Left lung (tissue), 10 donors: ENCODE data around the gene TMEM45B. TPM values are rescaled to one million over a fixed set of nuclear protein-coding genes. Genes with fewer than 3 reads are reported as not detected.

Experiments used
- ATAC-seq: fragments of 200-7000 bp; cut with Tn5 transposase; one replicate; pipeline ENCODE4 v1.9.1; 2020; ENCODE audit warnings: moderate library complexity
- DNase-seq, 4 donors: peaks; one replicate each; pipeline ENCODE4 v3.0.0-alpha.2; 2013 to 2020
- H3K27ac ChIP-seq, 2 donors: fragments of 200-600 bp; sonication (generic) in 1 of 2; one replicate each; pipeline versions ENCODE4 v1.5.0 to v1.8.0; 2020 to 2021
- H3K27me3 ChIP-seq, 2 donors: fragments of 200-600 bp; sonication (generic) in 1 of 2; one replicate each; pipeline versions ENCODE4 v1.5.0 to v1.8.0; 2020 to 2021
- H3K36me3 ChIP-seq, 2 donors: fragments of 200-600 bp; sonication (generic) in 1 of 2; one replicate each; pipeline versions ENCODE4 v1.5.0 to v1.8.0; 2020 to 2021
- H3K4me1 ChIP-seq, 2 donors: fragments of 200-600 bp; one replicate each; pipeline ENCODE4 v1.8.0; 2021
- H3K4me3 ChIP-seq, 2 donors: fragments of 200-600 bp; sonication (generic) in 1 of 2; one replicate each; pipeline versions ENCODE4 v1.5.0 to v1.8.0; 2020 to 2021; ENCODE audit warnings: mild to moderate bottlenecking in 1 of 2
- H3K9me3 ChIP-seq, 2 donors: fragments of 200-600 bp; sonication (generic) in 1 of 2; one replicate each; pipeline versions ENCODE4 v1.5.0 to v1.8.0; 2020 to 2021
- intact Hi-C, 2 donors: fragments of 100-400 bp; cut with DNase I; formaldehyde crosslinking; loops; one replicate each; pipeline versions ENCODE4 v1.11.2 to v1.14.2; 2022
- polyA plus RNA-seq, 6 donors: library from polyadenylated mRNA; unstranded; fragments of 120-200 nt; gene quantifications; one replicate each; pipeline ENCODE4 v1.2.1, GENCODE V29; 2013; ENCODE audit not compliant: insufficient read length in 6 of 6
- total RNA-seq, 2 donors: library from RNA; stranded (reverse); fragmentation: NEBNext Ultra II Directional; extraction: Animal tissue kit (Norgen Biotek cat#: 25700); gene quantifications; one replicate each; pipeline ENCODE4 v1.2.1, GENCODE V29; 2021
- TF ChIP-seq, protein P1 (sequence below), 2 donors: fragments of 200-600 bp; sonication (generic) in 1 of 2; IDR thresholded peaks; one replicate each; pipeline versions ENCODE4 v1.5.0 to v1.8.0; 2021; ENCODE audit warnings: antibody characterized with exemption in 2 of 2
- donor health status: DM: no; HTN: yes; CAD: no.
- donor health status: DM: no; HTN: no; CAD: no.

TMEM45B gene
- total and polyA plus RNA-seq, 8 donors: 2.0 to 24.3 (median 2.7) TPM

DNA sequence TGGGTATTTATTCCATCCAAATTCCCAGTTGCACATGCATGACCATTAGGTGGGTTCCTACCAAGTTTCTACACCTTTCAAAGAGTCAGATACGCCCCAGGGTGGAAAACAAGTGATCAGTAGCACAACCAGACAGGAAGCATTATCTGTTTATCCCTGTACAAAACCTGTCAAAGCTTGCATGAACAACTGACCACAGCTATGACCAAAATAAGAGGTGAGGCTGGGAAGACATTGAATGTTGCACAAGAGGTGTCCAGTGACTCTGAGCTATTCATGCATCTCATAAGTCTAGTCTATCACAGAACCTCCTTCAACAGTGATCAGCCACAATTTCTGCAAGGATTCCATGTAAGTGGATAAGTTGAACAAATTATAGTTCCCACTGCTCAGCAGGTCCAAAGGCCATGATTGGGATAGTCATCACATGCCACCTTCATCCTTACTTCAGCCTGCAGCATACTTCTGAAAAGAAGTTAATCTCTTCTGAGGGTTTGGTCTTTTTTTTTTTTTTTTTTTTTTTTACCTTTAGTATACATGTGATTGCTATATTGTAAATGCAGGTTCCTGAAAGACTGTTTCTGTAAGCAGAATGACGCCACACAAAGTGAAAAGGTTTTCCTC, 28.0 kb upstream of the TMEM45B start:
- intact Hi-C loops: no loop called here
- Histone ChIP-seq H3K36me3 (no peaks in the 10 kb centered on the region), H3K9me3 (no peaks in the 10 kb centered on the region), H3K4me1 (no peaks in the 10 kb centered on the region), H3K27ac (no peak overlapping the region), H3K4me3 (no peak overlapping the region), H3K27me3 (no peaks in the 10 kb centered on the region)
- DNase-seq: no peak
- TF ChIP-seq, protein P1, sequence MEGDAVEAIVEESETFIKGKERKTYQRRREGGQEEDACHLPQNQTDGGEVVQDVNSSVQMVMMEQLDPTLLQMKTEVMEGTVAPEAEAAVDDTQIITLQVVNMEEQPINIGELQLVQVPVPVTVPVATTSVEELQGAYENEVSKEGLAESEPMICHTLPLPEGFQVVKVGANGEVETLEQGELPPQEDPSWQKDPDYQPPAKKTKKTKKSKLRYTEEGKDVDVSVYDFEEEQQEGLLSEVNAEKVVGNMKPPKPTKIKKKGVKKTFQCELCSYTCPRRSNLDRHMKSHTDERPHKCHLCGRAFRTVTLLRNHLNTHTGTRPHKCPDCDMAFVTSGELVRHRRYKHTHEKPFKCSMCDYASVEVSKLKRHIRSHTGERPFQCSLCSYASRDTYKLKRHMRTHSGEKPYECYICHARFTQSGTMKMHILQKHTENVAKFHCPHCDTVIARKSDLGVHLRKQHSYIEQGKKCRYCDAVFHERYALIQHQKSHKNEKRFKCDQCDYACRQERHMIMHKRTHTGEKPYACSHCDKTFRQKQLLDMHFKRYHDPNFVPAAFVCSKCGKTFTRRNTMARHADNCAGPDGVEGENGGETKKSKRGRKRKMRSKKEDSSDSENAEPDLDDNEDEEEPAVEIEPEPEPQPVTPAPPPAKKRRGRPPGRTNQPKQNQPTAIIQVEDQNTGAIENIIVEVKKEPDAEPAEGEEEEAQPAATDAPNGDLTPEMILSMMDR (IDR thresholded peaks at IDR 0.05): no peak
- no peak for ATAC-seq

- Histone ChIP-seq H3K27me3 (no peaks in the 10 kb centered on the region), H3K4me3 (no peak overlapping the region), H3K27ac (no peak overlapping the region), H3K4me1 (no peaks in the 10 kb centered on the region), H3K36me3 (no peaks in the 10 kb centered on the region), H3K9me3 (no peaks in the 10 kb centered on the region)
- no peak for DNase-seq
- TF ChIP-seq, protein P1 (IDR thresholded peaks at IDR 0.05): no peak
- intact Hi-C loops: no loop called here
- ATAC-seq: no peak
These were observed 27.4 kb upstream of the TMEM45B start for GRCh38 chr11:129788278-129788677.

GRCh38 chr11:129790106-129790505, 25.5 kb upstream of the TMEM45B start:
- DNase-seq (no peak), ATAC-seq (no peak)
- Histone ChIP-seq H3K27ac (no peak overlapping the region), H3K4me3 (no peak overlapping the region), H3K36me3 (no peaks in the 10 kb centered on the region), H3K4me1 (no peaks in the 10 kb centered on the region), H3K9me3 (peaks cover 0 to 3% of the 10 kb centered on the region in 2 donors), H3K27me3 (no peaks in the 10 kb centered on the region)
- TF ChIP-seq, protein P1 (IDR thresholded peaks at IDR 0.05): no peak
- intact Hi-C loops: no loop called here

DNA sequence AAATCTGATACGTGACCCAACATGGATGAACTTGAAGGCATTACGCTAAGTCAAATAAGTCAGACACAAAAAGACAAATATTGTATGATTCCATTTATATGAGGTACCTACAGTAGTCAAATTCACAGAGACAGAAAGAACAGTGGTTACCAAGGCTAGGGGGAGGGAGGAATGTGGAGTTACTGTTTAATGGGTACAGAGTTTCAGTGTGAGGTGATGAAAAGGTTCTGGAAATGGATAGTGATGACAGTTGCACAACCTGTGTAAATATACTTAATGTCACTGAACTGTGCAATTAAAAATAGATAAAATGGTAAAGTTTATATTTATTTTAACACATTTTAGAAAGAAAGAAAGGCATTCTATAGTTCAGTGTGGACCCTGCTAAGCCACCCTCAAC, 24.1 kb upstream of the TMEM45B start:
- no peaks in the 10 kb centered on the region for H3K36me3 ChIP-seq
- H3K9me3 ChIP-seq: peaks cover 0 to 4% of the 10 kb centered on the region in 2 donors
- no peak overlapping the region for H3K27ac ChIP-seq
- ATAC-seq: no peak
- H3K27me3 ChIP-seq: no peaks in the 10 kb centered on the region
- intact Hi-C loops: no loop called here
- no peak overlapping the region for H3K4me3 ChIP-seq
- DNase-seq: no peak
- TF ChIP-seq, protein P1 (IDR thresholded peaks at IDR 0.05): no peak
- H3K4me1 ChIP-seq: no peaks in the 10 kb centered on the region

- DNase-seq: no peak
- no peak overlapping the region for H3K27ac ChIP-seq
- no peak overlapping the region for H3K4me3 ChIP-seq
- H3K9me3 ChIP-seq: peaks cover 0 to 4% of the 10 kb centered on the region in 2 donors
- no peaks in the 10 kb centered on the region for H3K4me1 ChIP-seq
- ATAC-seq: no peak
- H3K36me3 ChIP-seq: no peaks in the 10 kb centered on the region
- H3K27me3 ChIP-seq: no peaks in the 10 kb centered on the region
- TF ChIP-seq, protein P1 (IDR thresholded peaks at IDR 0.05): no peak
- intact Hi-C loops: no loop called here
These were observed 23.0 kb upstream of the TMEM45B start for GRCh38 chr11:129792663-129793062.
